GM23338 (cell line): ENCODE data around the gene HDAC9.

ENCODE experiments used
- EZH2 ChIP-seq: fragments of 200-600 bp; sonication (generic); IDR thresholded peaks from one replicate; pipeline ENCODE4 v1.8.0; 2017; ENCODE audit warnings: antibody characterized with exemption, mild to moderate bottlenecking, low read depth; ENCODE audit not compliant: unreplicated experiment
- POLR2AphosphoS5 ChIP-seq: IDR thresholded peaks from 2 replicates; pipeline ENCODE4 v1.6.1; 2016; ENCODE audit warnings: antibody characterized with exemption, low read depth
- TF ChIP-seq, protein P1 (sequence below), 2 experiments: fragments of 200-600 bp in 1 of 2; sonication (generic) in 1 of 2; conservative IDR thresholded peaks; 2 replicates each; pipeline versions ENCODE4 v1.5.1 to v1.6.1; 2016 to 2017; ENCODE audit warnings: antibody characterized with exemption in 2 of 2, low read depth in 2 of 2, mild to moderate bottlenecking in 2 of 2, moderate library complexity in 1 of 2
- TF ChIP-seq, protein P2 (sequence below): IDR thresholded peaks from one replicate; pipeline ENCODE4 v1.6.1; 2018; ENCODE audit warnings: antibody characterized with exemption; ENCODE audit not compliant: unreplicated experiment

DNA sequence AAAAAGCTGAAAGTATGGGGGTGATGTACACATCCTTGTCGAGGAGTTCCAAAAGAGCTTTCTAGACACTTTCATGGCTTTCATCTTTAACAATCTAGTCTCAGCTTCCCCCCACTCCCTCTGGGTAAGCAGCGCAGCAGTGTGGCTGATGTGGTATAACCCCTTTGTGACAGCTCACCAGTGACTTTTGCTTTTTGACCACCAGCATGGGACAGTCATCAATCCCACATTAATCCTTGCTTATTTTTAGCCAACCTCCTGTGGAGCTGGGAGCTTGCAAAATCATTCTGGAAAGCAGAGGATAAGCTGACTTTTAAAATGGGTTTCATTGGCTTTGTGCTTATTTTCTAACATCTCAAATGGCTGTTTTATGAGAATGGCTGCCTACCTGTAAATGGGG is 272.7 kb downstream of the HDAC9 start:
- TF ChIP-seq, protein P1, sequence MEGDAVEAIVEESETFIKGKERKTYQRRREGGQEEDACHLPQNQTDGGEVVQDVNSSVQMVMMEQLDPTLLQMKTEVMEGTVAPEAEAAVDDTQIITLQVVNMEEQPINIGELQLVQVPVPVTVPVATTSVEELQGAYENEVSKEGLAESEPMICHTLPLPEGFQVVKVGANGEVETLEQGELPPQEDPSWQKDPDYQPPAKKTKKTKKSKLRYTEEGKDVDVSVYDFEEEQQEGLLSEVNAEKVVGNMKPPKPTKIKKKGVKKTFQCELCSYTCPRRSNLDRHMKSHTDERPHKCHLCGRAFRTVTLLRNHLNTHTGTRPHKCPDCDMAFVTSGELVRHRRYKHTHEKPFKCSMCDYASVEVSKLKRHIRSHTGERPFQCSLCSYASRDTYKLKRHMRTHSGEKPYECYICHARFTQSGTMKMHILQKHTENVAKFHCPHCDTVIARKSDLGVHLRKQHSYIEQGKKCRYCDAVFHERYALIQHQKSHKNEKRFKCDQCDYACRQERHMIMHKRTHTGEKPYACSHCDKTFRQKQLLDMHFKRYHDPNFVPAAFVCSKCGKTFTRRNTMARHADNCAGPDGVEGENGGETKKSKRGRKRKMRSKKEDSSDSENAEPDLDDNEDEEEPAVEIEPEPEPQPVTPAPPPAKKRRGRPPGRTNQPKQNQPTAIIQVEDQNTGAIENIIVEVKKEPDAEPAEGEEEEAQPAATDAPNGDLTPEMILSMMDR (conservative IDR thresholded peaks at IDR 0.05; ENCODE audit: low read depth in 2 of 2): no peak
- TF ChIP-seq EZH2 (no peak), POLR2AphosphoS5 (no peak)
- TF ChIP-seq, protein P2, sequence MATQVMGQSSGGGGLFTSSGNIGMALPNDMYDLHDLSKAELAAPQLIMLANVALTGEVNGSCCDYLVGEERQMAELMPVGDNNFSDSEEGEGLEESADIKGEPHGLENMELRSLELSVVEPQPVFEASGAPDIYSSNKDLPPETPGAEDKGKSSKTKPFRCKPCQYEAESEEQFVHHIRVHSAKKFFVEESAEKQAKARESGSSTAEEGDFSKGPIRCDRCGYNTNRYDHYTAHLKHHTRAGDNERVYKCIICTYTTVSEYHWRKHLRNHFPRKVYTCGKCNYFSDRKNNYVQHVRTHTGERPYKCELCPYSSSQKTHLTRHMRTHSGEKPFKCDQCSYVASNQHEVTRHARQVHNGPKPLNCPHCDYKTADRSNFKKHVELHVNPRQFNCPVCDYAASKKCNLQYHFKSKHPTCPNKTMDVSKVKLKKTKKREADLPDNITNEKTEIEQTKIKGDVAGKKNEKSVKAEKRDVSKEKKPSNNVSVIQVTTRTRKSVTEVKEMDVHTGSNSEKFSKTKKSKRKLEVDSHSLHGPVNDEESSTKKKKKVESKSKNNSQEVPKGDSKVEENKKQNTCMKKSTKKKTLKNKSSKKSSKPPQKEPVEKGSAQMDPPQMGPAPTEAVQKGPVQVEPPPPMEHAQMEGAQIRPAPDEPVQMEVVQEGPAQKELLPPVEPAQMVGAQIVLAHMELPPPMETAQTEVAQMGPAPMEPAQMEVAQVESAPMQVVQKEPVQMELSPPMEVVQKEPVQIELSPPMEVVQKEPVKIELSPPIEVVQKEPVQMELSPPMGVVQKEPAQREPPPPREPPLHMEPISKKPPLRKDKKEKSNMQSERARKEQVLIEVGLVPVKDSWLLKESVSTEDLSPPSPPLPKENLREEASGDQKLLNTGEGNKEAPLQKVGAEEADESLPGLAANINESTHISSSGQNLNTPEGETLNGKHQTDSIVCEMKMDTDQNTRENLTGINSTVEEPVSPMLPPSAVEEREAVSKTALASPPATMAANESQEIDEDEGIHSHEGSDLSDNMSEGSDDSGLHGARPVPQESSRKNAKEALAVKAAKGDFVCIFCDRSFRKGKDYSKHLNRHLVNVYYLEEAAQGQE: no peak
